Measurements from ENCODE around the gene HOXD8. TPM values are rescaled to one million over a fixed set of nuclear protein-coding genes. Genes with fewer than 3 reads are reported as not detected.

Gene HOXD8
- total RNA-seq, 1 donor from 2014 or later: 18.0 TPM

DNA sequence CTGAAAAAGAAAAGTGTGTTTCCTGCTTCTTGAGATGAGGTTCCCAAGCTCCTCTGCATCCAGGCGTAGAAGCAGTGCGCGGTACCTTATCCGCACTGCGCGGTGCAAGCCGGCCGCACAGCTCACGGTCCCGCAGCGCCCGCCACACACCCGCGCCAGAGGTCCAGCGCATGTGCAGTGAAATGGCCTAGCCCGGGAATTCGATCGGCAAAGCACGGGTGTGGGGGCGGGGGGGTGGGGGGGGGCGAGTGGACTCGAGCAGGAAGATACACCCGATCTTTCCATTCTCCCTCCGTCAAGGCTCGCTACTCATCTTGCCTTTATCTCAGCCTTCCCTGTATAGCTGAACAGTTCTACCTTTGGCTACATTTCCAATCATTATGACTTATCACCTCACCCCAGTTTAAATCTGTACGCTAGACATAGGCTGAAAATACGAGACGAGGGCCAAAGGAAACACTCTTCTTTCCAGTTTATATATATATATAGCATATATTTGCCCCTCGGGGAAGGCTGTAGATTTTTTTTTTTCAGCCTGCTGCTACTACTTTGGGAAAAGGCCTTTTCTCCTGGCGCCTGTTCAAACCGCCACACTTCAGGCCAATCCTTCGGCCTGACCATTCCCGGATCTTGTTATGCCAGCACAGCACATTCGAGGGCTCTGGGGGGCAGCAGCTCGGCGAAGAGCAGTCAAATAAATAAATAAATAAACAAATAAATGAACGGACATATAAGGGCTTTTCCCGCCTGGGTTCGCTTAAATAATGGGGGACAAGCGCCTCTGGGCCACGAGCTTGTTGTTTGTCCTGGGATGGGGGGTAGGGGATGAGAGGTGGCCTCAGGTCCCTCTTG, 10.4 kb downstream of the HOXD8 start:
- TF ChIP-seq, protein P1, sequence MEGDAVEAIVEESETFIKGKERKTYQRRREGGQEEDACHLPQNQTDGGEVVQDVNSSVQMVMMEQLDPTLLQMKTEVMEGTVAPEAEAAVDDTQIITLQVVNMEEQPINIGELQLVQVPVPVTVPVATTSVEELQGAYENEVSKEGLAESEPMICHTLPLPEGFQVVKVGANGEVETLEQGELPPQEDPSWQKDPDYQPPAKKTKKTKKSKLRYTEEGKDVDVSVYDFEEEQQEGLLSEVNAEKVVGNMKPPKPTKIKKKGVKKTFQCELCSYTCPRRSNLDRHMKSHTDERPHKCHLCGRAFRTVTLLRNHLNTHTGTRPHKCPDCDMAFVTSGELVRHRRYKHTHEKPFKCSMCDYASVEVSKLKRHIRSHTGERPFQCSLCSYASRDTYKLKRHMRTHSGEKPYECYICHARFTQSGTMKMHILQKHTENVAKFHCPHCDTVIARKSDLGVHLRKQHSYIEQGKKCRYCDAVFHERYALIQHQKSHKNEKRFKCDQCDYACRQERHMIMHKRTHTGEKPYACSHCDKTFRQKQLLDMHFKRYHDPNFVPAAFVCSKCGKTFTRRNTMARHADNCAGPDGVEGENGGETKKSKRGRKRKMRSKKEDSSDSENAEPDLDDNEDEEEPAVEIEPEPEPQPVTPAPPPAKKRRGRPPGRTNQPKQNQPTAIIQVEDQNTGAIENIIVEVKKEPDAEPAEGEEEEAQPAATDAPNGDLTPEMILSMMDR (conservative IDR thresholded peaks at IDR 0.05; ENCODE audit: low read depth, low read length): no peak
- H3K4me3 ChIP-seq (ENCODE audit: low read depth, low read length): peak overlapping the region; percentile 94
- no peak for DNase-seq (ENCODE audit: low read depth)

DNA sequence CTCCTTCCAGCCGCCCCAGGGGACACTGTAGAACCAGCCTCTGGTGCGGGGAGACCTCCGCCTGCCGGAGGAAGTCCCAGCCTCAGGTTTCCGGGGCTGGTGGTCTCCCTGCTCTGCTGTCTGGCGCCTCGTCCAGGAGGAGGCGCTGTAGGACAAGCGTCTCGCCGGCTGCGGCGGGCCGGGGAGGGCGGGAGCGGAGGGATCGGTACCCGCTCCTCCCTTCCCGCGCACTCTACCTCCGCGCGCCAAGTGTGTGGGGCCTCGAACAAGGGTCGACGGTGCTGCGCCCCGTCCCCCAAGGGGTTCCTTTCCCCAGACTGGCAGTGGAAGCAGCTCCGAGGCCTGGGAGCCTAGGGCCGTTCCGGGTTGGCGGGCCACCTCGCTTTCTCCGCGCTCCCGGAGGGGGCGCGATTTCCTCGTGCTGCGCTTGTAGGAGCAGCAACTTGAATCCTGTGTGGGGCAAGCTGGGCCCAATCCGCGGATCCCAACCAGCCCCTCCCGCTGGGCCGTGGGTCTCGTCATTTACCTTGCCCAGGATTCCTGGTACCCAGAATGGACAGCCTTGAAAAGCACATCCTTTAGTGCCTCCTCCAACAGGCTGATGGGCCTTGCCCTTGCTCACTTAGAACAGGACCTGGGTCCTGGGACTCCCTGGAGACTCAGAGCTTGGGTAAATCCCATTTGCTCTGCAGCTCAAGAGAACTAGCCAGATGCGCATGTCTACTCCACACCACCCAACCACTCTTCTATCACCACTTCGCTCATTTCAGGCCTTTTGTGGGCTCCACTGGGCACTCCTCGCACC, 11.2 kb downstream of the HOXD8 start:
- TF ChIP-seq, protein P1 (conservative IDR thresholded peaks at IDR 0.05; ENCODE audit: low read depth, low read length): peak; percentile 70
- peak overlapping the region; percentile 94 for H3K4me3 ChIP-seq (ENCODE audit: low read depth, low read length)
- DNase-seq (ENCODE audit: low read depth): no peak

DNA sequence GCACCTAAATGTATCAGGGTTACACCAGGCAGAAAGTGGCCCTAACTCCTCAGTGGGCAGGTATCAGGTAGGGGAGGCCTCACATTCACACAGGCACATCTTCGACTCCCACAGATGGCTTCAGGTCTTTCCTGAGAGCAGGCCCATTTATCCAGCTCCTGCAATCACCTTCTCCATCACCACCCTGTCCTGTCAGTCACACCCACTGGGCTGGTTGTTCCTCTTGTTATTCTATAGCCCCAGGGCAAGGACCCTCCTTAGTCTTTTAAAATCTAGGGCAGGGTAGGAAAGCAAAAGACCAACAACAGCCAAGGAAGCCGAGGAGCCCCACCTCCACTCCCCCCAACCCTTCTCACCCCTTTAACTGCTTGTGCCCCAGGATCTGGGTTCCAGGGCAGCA, 12.8 kb downstream of the HOXD8 start:
- H3K4me3 ChIP-seq (ENCODE audit: low read depth, low read length): no peak overlapping the region
- TF ChIP-seq, protein P1 (conservative IDR thresholded peaks at IDR 0.05; ENCODE audit: low read depth, low read length): no peak

DNA sequence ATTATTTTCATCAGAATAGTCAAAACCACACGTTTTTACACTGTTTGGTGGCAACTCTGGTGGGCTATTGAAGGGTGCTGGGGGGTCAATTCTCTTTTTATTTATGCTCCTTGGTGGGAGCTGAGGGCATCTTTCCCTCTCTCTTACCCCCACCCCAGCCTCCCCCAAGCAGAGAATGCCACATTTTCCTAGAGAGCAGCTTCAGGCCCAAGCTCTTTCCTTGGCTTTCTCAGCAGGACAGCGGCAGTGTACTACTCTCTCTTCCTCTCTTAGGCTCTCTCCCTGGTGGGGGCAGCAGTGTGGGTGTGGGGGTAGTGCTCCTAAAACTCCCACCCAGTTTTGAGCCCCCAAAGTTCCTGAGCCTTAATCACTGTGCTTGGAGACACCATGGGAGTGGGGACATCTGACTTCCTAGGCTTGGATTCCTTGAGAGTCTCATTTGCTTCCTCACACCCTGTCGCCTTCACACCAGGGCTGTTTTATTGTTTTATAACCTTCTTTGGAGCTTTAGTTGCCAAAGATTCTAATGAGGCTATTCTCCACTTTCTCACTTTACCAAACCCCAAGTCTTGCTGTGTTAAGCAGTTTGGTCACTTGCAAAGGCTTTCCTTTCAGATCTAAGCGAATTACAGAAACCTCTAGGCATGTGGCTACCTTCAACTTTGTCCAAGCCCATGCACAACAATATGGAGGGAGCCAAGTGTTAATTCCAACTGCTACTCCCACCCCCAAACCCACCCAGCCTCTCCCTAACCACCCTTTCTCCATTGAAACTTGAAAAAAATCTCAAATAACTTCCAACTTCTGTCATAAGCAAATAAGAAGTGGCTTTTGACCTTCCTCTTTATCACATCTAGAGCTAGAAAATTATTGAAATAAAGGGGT, 15.8 kb downstream of the HOXD8 start:
- TF ChIP-seq, protein P1 (conservative IDR thresholded peaks at IDR 0.05; ENCODE audit: low read depth, low read length): no peak
- peak overlapping the region; percentile 7 for H3K4me3 ChIP-seq (ENCODE audit: low read depth, low read length)
- no peak for DNase-seq (ENCODE audit: low read depth)

More for the DNA sequence above, 12.8 kb downstream of the HOXD8 start:
- no peak for DNase-seq (ENCODE audit: low read depth)

DNA sequence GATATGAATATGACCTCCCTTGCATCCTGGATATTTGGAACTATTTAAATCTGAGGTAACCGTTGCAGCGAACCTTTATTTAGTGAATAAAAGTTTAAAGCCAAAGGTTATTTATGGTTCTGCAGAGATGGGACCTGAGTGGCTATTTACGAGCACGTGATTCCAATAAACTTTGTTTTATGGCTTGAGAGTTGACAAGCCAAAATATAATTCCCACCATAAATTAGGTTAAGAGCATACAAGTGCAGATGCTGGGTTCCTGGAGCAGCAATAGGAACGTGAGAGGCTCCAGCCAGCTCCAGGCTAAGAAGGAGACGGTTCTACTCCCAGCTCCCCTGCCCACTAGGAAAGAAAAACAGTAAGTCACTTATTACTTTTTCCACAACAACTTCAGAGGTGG, 16.6 kb downstream of the HOXD8 start:
- no peak for DNase-seq (ENCODE audit: low read depth)
- TF ChIP-seq, protein P1 (conservative IDR thresholded peaks at IDR 0.05; ENCODE audit: low read depth, low read length): no peak
- peak overlapping the region; percentile 70 for H3K4me3 ChIP-seq (ENCODE audit: low read depth, low read length)

DNA sequence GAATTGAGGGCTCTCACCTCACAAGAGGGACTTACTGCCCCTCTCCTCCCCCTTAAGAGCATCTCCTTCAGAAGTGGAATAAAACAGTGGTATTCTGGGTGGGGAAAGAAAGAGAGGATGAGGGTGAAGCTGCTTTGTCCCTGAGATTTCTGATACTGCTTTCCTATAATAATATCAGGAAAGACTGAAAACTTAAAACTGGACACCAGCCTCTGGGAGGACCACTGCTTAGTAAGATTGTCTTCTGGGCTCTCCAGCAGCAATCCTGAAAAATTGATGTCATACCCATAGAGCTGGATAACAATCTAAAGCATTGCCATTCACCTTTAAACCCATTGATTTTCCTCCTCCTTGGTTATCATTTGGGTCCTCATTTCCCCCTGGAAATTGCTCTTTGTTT, 17.1 kb downstream of the HOXD8 start:
- TF ChIP-seq, protein P1 (conservative IDR thresholded peaks at IDR 0.05; ENCODE audit: low read depth, low read length): no peak
- no peak for DNase-seq (ENCODE audit: low read depth)
- peak overlapping the region; percentile 70 for H3K4me3 ChIP-seq (ENCODE audit: low read depth, low read length)

Data from epithelial cell of proximal tubule (primary cell).